ENCODE measurements around the gene ALKBH6. TPM values are rescaled to one million over a fixed set of nuclear protein-coding genes. Genes with fewer than 3 reads are reported as not detected.
A peak's percentile ranks its signal among the peaks of the same experiment; 100 is the strongest.
"Not testable (repeated sequence)": the region's sequence is repeated elsewhere in the genome, so short reads cannot be mapped to it uniquely, and the experiment has no call there.

Gene ALKBH6
- total RNA-seq, 2 donors from 2014 or later: 36.3 to 38.7 TPM

GRCh38 chr19:36043952-36044351 is 29.9 kb upstream of the ALKBH6 start:
- no peaks in the 10 kb centered on the region for H3K4me1 ChIP-seq (ENCODE audit: control insufficient read depth, insufficient read depth, low read length)
- no peaks in the 10 kb centered on the region for H3K9me3 ChIP-seq (ENCODE audit: control insufficient read depth, low read length)
- no peaks in the 10 kb centered on the region for H3K36me3 ChIP-seq (ENCODE audit: control insufficient read depth, insufficient read depth, low read length)
- H3K27ac ChIP-seq (ENCODE audit: low read depth, low read length): no peak overlapping the region
- WGBS, 2 experiments (ENCODE audit: insufficient coverage in 1 of 2, insufficient read length in 1 of 2): 100% methylated on average over 2 of the region's 2 CpGs; no CpG with 5 or more reads in 1 of the 2 experiments
- Mint-ChIP-seq H3K9me3 (no peaks in the 10 kb centered on the region), H3K4me1 (no peaks in the 10 kb centered on the region), H3K4me3 (no peak overlapping the region), H3K36me3 (ENCODE audit: low read depth) (peaks cover 20% of the 10 kb centered on the region), H3K27me3 (ENCODE audit: insufficient read depth) (no peaks in the 10 kb centered on the region), H3K27ac (no peak overlapping the region)
- no peaks in the 10 kb centered on the region for H3K27me3 ChIP-seq (ENCODE audit: control insufficient read depth, insufficient read depth, low read length, poor library complexity, severe bottlenecking)
- TF ChIP-seq CTCF (conservative IDR thresholded peaks at IDR 0.05): no peak
- no peak overlapping the region for H3K4me3 ChIP-seq (ENCODE audit: low read length)
- no peak for DNase-seq
- no peak overlapping the region for H3K9ac ChIP-seq (ENCODE audit: extremely low read depth, low read length, poor library complexity, severe bottlenecking)

GRCh38 chr19:36041831-36042230 is 27.8 kb upstream of the ALKBH6 start:
- H3K9me3 ChIP-seq (ENCODE audit: control insufficient read depth, low read length): no peaks in the 10 kb centered on the region
- Mint-ChIP-seq H3K36me3 (ENCODE audit: low read depth) (peaks cover 20% of the 10 kb centered on the region), H3K9me3 (no peaks in the 10 kb centered on the region), H3K4me1 (no peaks in the 10 kb centered on the region), H3K4me3 (no peak overlapping the region), H3K27ac (peak overlapping the region; percentile 24), H3K27me3 (ENCODE audit: insufficient read depth) (no peaks in the 10 kb centered on the region)
- H3K27ac ChIP-seq (ENCODE audit: low read depth, low read length): no peak overlapping the region
- no peak for TF ChIP-seq CTCF (conservative IDR thresholded peaks at IDR 0.05)
- H3K4me1 ChIP-seq (ENCODE audit: control insufficient read depth, insufficient read depth, low read length): no peaks in the 10 kb centered on the region
- H3K4me3 ChIP-seq (ENCODE audit: low read length): no peak overlapping the region
- no peak overlapping the region for H3K9ac ChIP-seq (ENCODE audit: extremely low read depth, low read length, poor library complexity, severe bottlenecking)
- no peaks in the 10 kb centered on the region for H3K36me3 ChIP-seq (ENCODE audit: control insufficient read depth, insufficient read depth, low read length)
- WGBS, 2 experiments (ENCODE audit: insufficient coverage in 1 of 2, insufficient read length in 1 of 2): 41 to 55% methylated on average over 2 to 3 of the region's 3 CpGs
- no peaks in the 10 kb centered on the region for H3K27me3 ChIP-seq (ENCODE audit: control insufficient read depth, insufficient read depth, low read length, poor library complexity, severe bottlenecking)
- no peak for DNase-seq

GRCh38 chr19:36041092-36041491 is 27.1 kb upstream of the ALKBH6 start:
- H3K36me3 Mint-ChIP-seq (ENCODE audit: low read depth): peaks cover 18% of the 10 kb centered on the region
- not testable (repeated sequence) for H3K36me3 ChIP-seq (ENCODE audit: control insufficient read depth, insufficient read depth, low read length); H3K4me1 Mint-ChIP-seq; H3K4me1 ChIP-seq (ENCODE audit: control insufficient read depth, insufficient read depth, low read length); DNase-seq; H3K9ac ChIP-seq (ENCODE audit: extremely low read depth, low read length, poor library complexity, severe bottlenecking); H3K9me3 Mint-ChIP-seq; H3K4me3 ChIP-seq (ENCODE audit: low read length); H3K9me3 ChIP-seq (ENCODE audit: control insufficient read depth, low read length); H3K27me3 Mint-ChIP-seq (ENCODE audit: insufficient read depth); H3K4me3 Mint-ChIP-seq; H3K27ac ChIP-seq (ENCODE audit: low read depth, low read length); H3K27me3 ChIP-seq (ENCODE audit: control insufficient read depth, insufficient read depth, low read length, poor library complexity, severe bottlenecking)
- H3K27ac Mint-ChIP-seq: peak overlapping the region; percentile 24
- 86 to 89% methylated on average over 4 to 6 of the region's 6 CpGs for WGBS, 2 experiments (ENCODE audit: insufficient coverage in 1 of 2, insufficient read length in 1 of 2)

GRCh38 chr19:36040495-36040894 is 26.5 kb upstream of the ALKBH6 start:
- H3K27me3 Mint-ChIP-seq (ENCODE audit: insufficient read depth): no peaks in the 10 kb centered on the region
- Histone ChIP-seq H3K9ac (ENCODE audit: extremely low read depth, low read length, poor library complexity, severe bottlenecking) (no peak overlapping the region), H3K27me3 (ENCODE audit: control insufficient read depth, insufficient read depth, low read length, poor library complexity, severe bottlenecking) (no peaks in the 10 kb centered on the region), H3K27ac (ENCODE audit: low read depth, low read length) (no peak overlapping the region), H3K4me1 (ENCODE audit: control insufficient read depth, insufficient read depth, low read length) (no peaks in the 10 kb centered on the region), H3K4me3 (ENCODE audit: low read length) (no peak overlapping the region), H3K36me3 (ENCODE audit: control insufficient read depth, insufficient read depth, low read length) (no peaks in the 10 kb centered on the region), H3K9me3 (ENCODE audit: control insufficient read depth, low read length) (no peaks in the 10 kb centered on the region)
- H3K27ac Mint-ChIP-seq: no peak overlapping the region
- no peak for TF ChIP-seq CTCF (conservative IDR thresholded peaks at IDR 0.05)
- no peaks in the 10 kb centered on the region for H3K4me1 Mint-ChIP-seq
- peaks cover 12% of the 10 kb centered on the region for H3K36me3 Mint-ChIP-seq (ENCODE audit: low read depth)
- no peak for DNase-seq
- no peak overlapping the region for H3K4me3 Mint-ChIP-seq
- no peaks in the 10 kb centered on the region for H3K9me3 Mint-ChIP-seq
- WGBS, 2 experiments (ENCODE audit: insufficient coverage in 1 of 2, insufficient read length in 1 of 2): 94 to 98% methylated on average over 2 to 3 of the region's 6 CpGs
